IMR-90 (cell line): ENCODE measurements around the gene RAP1GAP2.

Experiments used
- MAFK ChIP-seq: IDR thresholded peaks from 2 replicates; pipeline ENCODE4 v1.6.1; 2012; ENCODE audit warnings: low read depth, low read length, improper control_type of control experiment
- POLR2A ChIP-seq: IDR thresholded peaks from 2 replicates; pipeline ENCODE4 v1.6.1; 2012; ENCODE audit warnings: mild to moderate bottlenecking, low read depth, low read length
- RAD21 ChIP-seq: IDR thresholded peaks from 2 replicates; pipeline ENCODE4 v1.6.1; 2012; ENCODE audit warnings: low read length, improper control_type of control experiment
- RFX5 ChIP-seq: IDR thresholded peaks from 2 replicates; pipeline ENCODE4 v1.8.0; 2012; ENCODE audit warnings: low read depth, mild to moderate bottlenecking, low read length, moderate library complexity
- SMC3 ChIP-seq: fragments of 150-350 bp; IDR thresholded peaks from 2 replicates; pipeline ENCODE4 v1.6.1; 2016; ENCODE audit warnings: low read depth, mild to moderate bottlenecking, antibody characterized with exemption, low read length, moderate library complexity
- TF ChIP-seq, protein P1 (sequence below): fragments of 150-350 bp; IDR thresholded peaks from 2 replicates; pipeline ENCODE4 v1.6.1; 2016; ENCODE audit warnings: low read depth, mild to moderate bottlenecking, low read length, moderate library complexity, borderline replicate concordance
- TF ChIP-seq, protein P2 (sequence below): conservative IDR thresholded peaks from 2 replicates; pipeline ENCODE4 v1.5.1; 2012; ENCODE audit warnings: mild to moderate bottlenecking, low read depth, low read length, improper control_type of control experiment
- TF ChIP-seq, protein P3 (sequence below): fragments of 150-350 bp; IDR thresholded peaks from 2 replicates; pipeline ENCODE4 v1.6.1; 2017; ENCODE audit warnings: mild to moderate bottlenecking, antibody characterized with exemption, low read length, low read depth

DNA sequence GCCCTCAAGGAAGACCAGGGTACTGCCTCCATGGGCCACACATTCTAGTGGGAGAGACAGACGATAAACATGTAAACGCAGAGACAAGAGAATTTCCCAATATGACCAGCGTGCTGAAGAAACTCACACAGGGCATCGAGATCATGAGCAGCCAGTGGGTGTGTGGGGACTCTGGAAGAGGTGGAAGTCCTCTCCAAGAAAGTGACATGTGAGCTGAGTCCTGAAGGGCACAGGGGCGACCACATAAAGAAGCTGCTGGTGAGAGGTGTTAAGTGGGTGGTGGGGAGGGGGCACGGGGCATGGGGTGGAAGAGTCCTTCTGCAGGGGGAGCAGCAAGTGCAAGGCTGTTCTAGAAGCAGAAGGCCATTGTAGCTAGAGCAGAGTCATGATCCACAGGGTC lies 21.0 kb upstream of the RAP1GAP2 start:
- TF ChIP-seq, protein P1, sequence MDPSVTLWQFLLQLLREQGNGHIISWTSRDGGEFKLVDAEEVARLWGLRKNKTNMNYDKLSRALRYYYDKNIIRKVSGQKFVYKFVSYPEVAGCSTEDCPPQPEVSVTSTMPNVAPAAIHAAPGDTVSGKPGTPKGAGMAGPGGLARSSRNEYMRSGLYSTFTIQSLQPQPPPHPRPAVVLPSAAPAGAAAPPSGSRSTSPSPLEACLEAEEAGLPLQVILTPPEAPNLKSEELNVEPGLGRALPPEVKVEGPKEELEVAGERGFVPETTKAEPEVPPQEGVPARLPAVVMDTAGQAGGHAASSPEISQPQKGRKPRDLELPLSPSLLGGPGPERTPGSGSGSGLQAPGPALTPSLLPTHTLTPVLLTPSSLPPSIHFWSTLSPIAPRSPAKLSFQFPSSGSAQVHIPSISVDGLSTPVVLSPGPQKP = no peak
- TF ChIP-seq, protein P2, sequence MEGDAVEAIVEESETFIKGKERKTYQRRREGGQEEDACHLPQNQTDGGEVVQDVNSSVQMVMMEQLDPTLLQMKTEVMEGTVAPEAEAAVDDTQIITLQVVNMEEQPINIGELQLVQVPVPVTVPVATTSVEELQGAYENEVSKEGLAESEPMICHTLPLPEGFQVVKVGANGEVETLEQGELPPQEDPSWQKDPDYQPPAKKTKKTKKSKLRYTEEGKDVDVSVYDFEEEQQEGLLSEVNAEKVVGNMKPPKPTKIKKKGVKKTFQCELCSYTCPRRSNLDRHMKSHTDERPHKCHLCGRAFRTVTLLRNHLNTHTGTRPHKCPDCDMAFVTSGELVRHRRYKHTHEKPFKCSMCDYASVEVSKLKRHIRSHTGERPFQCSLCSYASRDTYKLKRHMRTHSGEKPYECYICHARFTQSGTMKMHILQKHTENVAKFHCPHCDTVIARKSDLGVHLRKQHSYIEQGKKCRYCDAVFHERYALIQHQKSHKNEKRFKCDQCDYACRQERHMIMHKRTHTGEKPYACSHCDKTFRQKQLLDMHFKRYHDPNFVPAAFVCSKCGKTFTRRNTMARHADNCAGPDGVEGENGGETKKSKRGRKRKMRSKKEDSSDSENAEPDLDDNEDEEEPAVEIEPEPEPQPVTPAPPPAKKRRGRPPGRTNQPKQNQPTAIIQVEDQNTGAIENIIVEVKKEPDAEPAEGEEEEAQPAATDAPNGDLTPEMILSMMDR = no peak
- TF ChIP-seq SMC3 (no peak), POLR2A (no peak), RFX5 (no peak), RAD21 (no peak), MAFK (no peak)
- TF ChIP-seq, protein P3, sequence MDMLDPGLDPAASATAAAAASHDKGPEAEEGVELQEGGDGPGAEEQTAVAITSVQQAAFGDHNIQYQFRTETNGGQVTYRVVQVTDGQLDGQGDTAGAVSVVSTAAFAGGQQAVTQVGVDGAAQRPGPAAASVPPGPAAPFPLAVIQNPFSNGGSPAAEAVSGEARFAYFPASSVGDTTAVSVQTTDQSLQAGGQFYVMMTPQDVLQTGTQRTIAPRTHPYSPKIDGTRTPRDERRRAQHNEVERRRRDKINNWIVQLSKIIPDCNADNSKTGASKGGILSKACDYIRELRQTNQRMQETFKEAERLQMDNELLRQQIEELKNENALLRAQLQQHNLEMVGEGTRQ = no peak
